Heart left ventricle (tissue), 16 donors: ENCODE measurements around the gene CTCFL. TPM values are rescaled to one million over a fixed set of nuclear protein-coding genes. Genes with fewer than 3 reads are reported as not detected.

Experiments used
- ATAC-seq, 4 donors: fragments of 200-7000 bp; cut with Tn5 transposase; one replicate each; pipeline ENCODE4 v1.9.1; 2020 to 2022; ENCODE audit warnings: moderate library complexity in 4 of 4, mild to moderate bottlenecking in 3 of 4, moderate number of reproducible peaks in 1 of 4
- DNase-seq, 5 donors: peaks; one replicate each; pipeline ENCODE4 v3.0.0-alpha.2; 2020
- H3K27ac ChIP-seq, 12 donors: fragments of 200-600 bp; sonication (generic) in 4 of 12; one replicate each; pipeline versions ENCODE4 v1.5.0 to v1.8.0; 2016 to 2022; ENCODE audit warnings: mild to moderate bottlenecking in 2 of 12
- H3K27me3 ChIP-seq, 9 donors: fragments of 200-600 bp; sonication (generic) in 2 of 9; one replicate each; pipeline versions ENCODE4 v1.5.1 to v1.8.0; 2016 to 2022; ENCODE audit warnings: mild to moderate bottlenecking in 3 of 9
- H3K36me3 ChIP-seq, 9 donors: fragments of 200-600 bp; sonication (generic) in 2 of 9; one replicate each; pipeline versions ENCODE4 v1.5.0 to v1.8.0; 2018 to 2022; ENCODE audit warnings: mild to moderate bottlenecking in 2 of 9
- H3K4me1 ChIP-seq, 12 donors: fragments of 200-600 bp; sonication (generic) in 4 of 12; one replicate each; pipeline versions ENCODE4 v1.5.0 to v1.8.0; 2016 to 2022; ENCODE audit warnings: mild to moderate bottlenecking in 3 of 12
- H3K4me3 ChIP-seq, 12 donors: fragments of 200-600 bp; sonication (generic) in 4 of 12; one replicate each; pipeline versions ENCODE4 v1.5.0 to v1.8.0; 2017 to 2022; ENCODE audit warnings: mild to moderate bottlenecking in 9 of 12, moderate library complexity in 4 of 12
- H3K9me3 ChIP-seq, 12 donors: fragments of 200-600 bp; sonication (generic) in 4 of 12; one replicate each; pipeline versions ENCODE4 v1.5.0 to v1.8.0; 2016 to 2022; ENCODE audit warnings: mild to moderate bottlenecking in 1 of 12
- CTCF ChIP-seq, 12 donors: fragments of 200-600 bp; sonication (generic) in 4 of 12; IDR thresholded peaks; one replicate each; pipeline versions ENCODE4 v1.5.0 to v1.8.0; 2018 to 2022; ENCODE audit warnings: antibody characterized with exemption in 12 of 12, mild to moderate bottlenecking in 5 of 12
- POLR2A ChIP-seq, 2 donors: fragments of 450-650 bp; IDR thresholded peaks; one replicate each; pipeline ENCODE4 v1.6.1; 2017; ENCODE audit warnings: antibody characterized with exemption in 2 of 2, mild to moderate bottlenecking in 2 of 2, moderate library complexity in 2 of 2
- WGBS, 4 donors: extraction: QIAGEN DNeasy Blood & Tissue Kit in 2 of 4; methylation state at CpG; one replicate each; pipeline versions ENCODE4 v1.1.5 to v1.1.7; 2013 to 2018; 5-methylcytosine and 5-hydroxymethylcytosine counted together
- intact Hi-C, 10 donors: fragments of 100-400 bp; cut with DNase I; formaldehyde crosslinking; loops; one replicate each; pipeline versions ENCODE4 v1.11.1 to v1.14.2; 2022
- polyA plus RNA-seq, 2 donors: library from polyadenylated mRNA; stranded (reverse); fragments of 200-250 nt; gene quantifications; one replicate each; pipeline ENCODE4 v1.2.3, GENCODE V29; 2013
- total RNA-seq, 9 donors: library from RNA; depleted of rRNA in 2 of 9; stranded (reverse); fragments of >200 nt in 2 of 9; fragmentation: NEBNext Ultra II Directional in 3 of 9; extraction: Animal tissue kit (Norgen Biotek cat#: 25700) in 3 of 9; gene quantifications; one replicate each; pipeline versions ENCODE4 v1.1.0 to v1.2.4, GENCODE V29; 2016 to 2023
- donor health status: ischemic (EF 13 %, LVEDD 7.1; RV severe dilation, severe dysfunction).
- donor health status: healthy with polysubstance abuse.
- donor health status: DM: no; HTN: yes; CAD: no.
- donor health status: DM: no; HTN: no; CAD: no.
- donor health status: ischemic (EF 25% LVEDD 6.9; RV normal size, moderate dysfunction).
- donor health status: ischemic (EF 25% LVEDD 5.7; RV mildly dilated, moderate dysfunction).
- donor health status: healthy.
- donor health status: DM: yes; HTN: yes; CAD: no.
- donor health status: ischemic (EF 35%, LVEDD 5.7; RV mildly dilated, moderate dysfunction).
- donor health status: nonischemic (EF 11% LVEDD 7.7; RV severe dilation, severe dysfunction).
- donor health status: DM: yes; HTN: yes; CAD: no.
- donor health status: PGD.
- donor health status: ischemic (EF 29% LVEDD 5.4; RV normal size, mild dysfunction).
- donor health status: nonischemic (EF 23%, LVEDD 6.1; RV moderate dilation, normal function).

The CTCFL gene
- total and polyA plus RNA-seq, 11 donors = not detected

GRCh38 chr20:57450931-57451330 is 74.0 kb downstream of the CTCFL start:
- Histone ChIP-seq H3K4me3 (no peak overlapping the region), H3K9me3 (peaks cover 0 to 10% (median 0%) of the 10 kb centered on the region in 12 donors), H3K27me3 (no peaks in the 10 kb centered on the region), H3K36me3 (no peaks in the 10 kb centered on the region), H3K27ac (peak overlapping the region in 4 of 12 donors; percentile 7 to 65 (median 58)), H3K4me1 (peaks cover 0 to 37% (median 20%) of the 10 kb centered on the region in 12 donors)
- DNase-seq = no peak
- intact Hi-C loops = no loop called here
- TF ChIP-seq POLR2A (IDR thresholded peaks at IDR 0.05) = no peak
- peak in 2 of 4 donors; percentile 3 to 12 for ATAC-seq
- 53 to 74% (median 64%) methylated on average over 6 to 13 of the region's 13 CpGs for WGBS, 4 donors

GRCh38 chr20:57450419-57450818 is 74.5 kb downstream of the CTCFL start:
- Histone ChIP-seq H3K36me3 (no peaks in the 10 kb centered on the region), H3K4me1 (peaks cover 0 to 38% (median 20%) of the 10 kb centered on the region in 12 donors), H3K9me3 (peaks cover 0 to 13% (median 0%) of the 10 kb centered on the region in 12 donors), H3K27ac (peak overlapping the region in 4 of 12 donors; percentile 7 to 65 (median 58)), H3K27me3 (no peaks in the 10 kb centered on the region), H3K4me3 (no peak overlapping the region)
- DNase-seq (peak; percentile 64 to 77 (median 70)), ATAC-seq (peak; percentile 23 to 71 (median 52))
- intact Hi-C loops = no loop called here
- TF ChIP-seq POLR2A (IDR thresholded peaks at IDR 0.05) (no peak), CTCF (IDR thresholded peaks at IDR 0.05) (no peak)
- WGBS, 4 donors = 13 to 23% (median 21%) methylated on average over 11 to 12 of the region's 12 CpGs

GRCh38 chr20:57449398-57450354 is 75.3 kb downstream of the CTCFL start:
- Histone ChIP-seq H3K9me3 (peaks cover 0 to 13% (median 0%) of the 10 kb centered on the region in 12 donors), H3K27me3 (no peaks in the 10 kb centered on the region), H3K36me3 (no peaks in the 10 kb centered on the region), H3K4me3 (no peak overlapping the region), H3K4me1 (peaks cover 0 to 43% (median 22%) of the 10 kb centered on the region in 12 donors), H3K27ac (peak overlapping the region in 2 of 12 donors; percentile 57 to 65)
- TF ChIP-seq CTCF (IDR thresholded peaks at IDR 0.05) (no peak), POLR2A (IDR thresholded peaks at IDR 0.05) (no peak)
- no peak for ATAC-seq
- intact Hi-C loops = no loop called here
- 77 to 86% (median 80%) methylated on average over 14 of the region's 14 CpGs for WGBS, 4 donors
- DNase-seq = no peak

GRCh38 chr20:57448764-57449354 is 76.1 kb downstream of the CTCFL start:
- no peaks in the 10 kb centered on the region for H3K27me3 ChIP-seq
- TF ChIP-seq POLR2A (IDR thresholded peaks at IDR 0.05) (no peak), CTCF (IDR thresholded peaks at IDR 0.05) (no peak)
- 87 to 91% (median 87%) methylated on average over 9 of the region's 9 CpGs for WGBS, 4 donors
- no peak overlapping the region for H3K27ac ChIP-seq
- ATAC-seq = no peak
- H3K36me3 ChIP-seq = no peaks in the 10 kb centered on the region
- DNase-seq = no peak
- peaks cover 0 to 47% (median 22%) of the 10 kb centered on the region in 12 donors for H3K4me1 ChIP-seq
- H3K9me3 ChIP-seq = peaks cover 0 to 13% (median 0%) of the 10 kb centered on the region in 12 donors
- intact Hi-C loops = no loop called here
- H3K4me3 ChIP-seq = no peak overlapping the region

Other genes starting within 250 kb of the CTCFL start
- not detected for gene SPO11, start 195.3 kb downstream of the CTCFL start, total RNA-seq
- gene SPO11, start 195.3 kb downstream of the CTCFL start, polyA plus RNA-seq = not detected
- gene RAE1, start 173.9 kb downstream of the CTCFL start, total RNA-seq = 10 to 100 TPM; 12.9 to 18.6 (median 15.5) TPM
- 10 to 100 TPM in 1 of 2 donors, 1 to 10 TPM in 1; 7.5 to 26.8 TPM for gene RAE1, start 173.9 kb downstream of the CTCFL start, polyA plus RNA-seq
- gene RBM38, start 133.7 kb downstream of the CTCFL start, total RNA-seq = 10 to 100 TPM; 45.6 to 97.9 (median 62.3) TPM
- 100 to 1,000 TPM in 1 of 2 donors, 10 to 100 TPM in 1; 68.5 to 112 TPM for gene RBM38, start 133.7 kb downstream of the CTCFL start, polyA plus RNA-seq
- 10 to 100 TPM in 1 of 9 donors, 1 to 10 TPM in 1, under 1 TPM in 5, not detected in 2; 0.13 to 22.0 (median 0.24) TPM for gene PCK1, start 36.0 kb upstream of the CTCFL start, total RNA-seq
- under 1 TPM; 0.42 to 0.55 TPM for gene PCK1, start 36.0 kb upstream of the CTCFL start, polyA plus RNA-seq
- gene ZBP1, start 95.3 kb upstream of the CTCFL start, total RNA-seq = 1 to 10 TPM in 2 of 9 donors, under 1 TPM in 2, not detected in 5; 0.21 to 1.7 (median 0.90) TPM
- under 1 TPM in 1 of 2 donors, not detected in 1; 0.15 TPM for gene ZBP1, start 95.3 kb upstream of the CTCFL start, polyA plus RNA-seq
- gene PMEPA1, start 184.9 kb upstream of the CTCFL start, total RNA-seq = 10 to 100 TPM; 25.1 to 91.4 (median 30.0) TPM
- gene PMEPA1, start 184.9 kb upstream of the CTCFL start, polyA plus RNA-seq = 100 to 1,000 TPM in 1 of 2 donors, 10 to 100 TPM in 1; 12.6 to 115 TPM